Dermis lymphatic vessel endothelial cell (primary cell): ENCODE results near the gene GABARAPL1. TPM values are rescaled to one million over a fixed set of nuclear protein-coding genes. Genes with fewer than 3 reads are reported as not detected.

Experiments
- total RNA-seq: library from RNA; depleted of rRNA; stranded (reverse); fragments of >200 nt; gene quantifications from 2 replicates; pipeline ENCODE4 v1.2.1, GENCODE V29; 2014

GABARAPL1 gene
- total RNA-seq = 126 and 215 TPM in 2 replicates

GRCh38 chr12:10212739-10213131, at the start of gene GABARAPL1:
Gene GABARAPL1, plus strand, starts transcription at chr12:10212877. Its CDS starts 253 bp downstream, at chr12:10213130.

GRCh38 chr12:10171973-10172728, 40.5 kb upstream of the GABARAPL1 start, which contains the start of gene OLR1:
Gene OLR1, minus strand, starts transcription at chr12:10172132. Its CDS starts 55 bp downstream, at chr12:10172077.

GRCh38 chr12:10178821-10179220, 33.9 kb upstream of the GABARAPL1 start, which contains the start of gene TMEM52B:
Gene TMEM52B, plus strand, starts transcription at chr12:10179032. Its CDS starts 543 bp downstream, at chr12:10179575.

Other genes with a start within 250 kb of the GABARAPL1 start
- not detected in 2 replicates for gene CLEC12A, start 241.5 kb upstream of the GABARAPL1 start, total RNA-seq
- gene CLEC1B, start 213.8 kb upstream of the GABARAPL1 start, total RNA-seq = not detected in 2 replicates
- not detected in 2 replicates for gene CLEC12B, start 202.2 kb upstream of the GABARAPL1 start, total RNA-seq
- not detected in 2 replicates for gene CLEC9A, start 182.2 kb upstream of the GABARAPL1 start, total RNA-seq
- 14.4 and 15.8 TPM in 2 replicates for gene CLEC1A, start 113.9 kb upstream of the GABARAPL1 start, total RNA-seq
- gene CLEC7A, start 82.7 kb upstream of the GABARAPL1 start, total RNA-seq = 0.33 and 0.43 TPM in 2 replicates
- gene OLR1, start 40.7 kb upstream of the GABARAPL1 start, total RNA-seq = under 0.01 TPM in 1 of 2 replicates, not detected in the other
- not detected in 2 replicates for gene TMEM52B, start 33.8 kb upstream of the GABARAPL1 start, total RNA-seq
- 0.09 and 0.11 TPM in 2 replicates for gene KLRD1, start 95.0 kb downstream of the GABARAPL1 start, total RNA-seq
- not detected in 2 replicates for gene KLRK1, start 177.2 kb downstream of the GABARAPL1 start, total RNA-seq
- not detected in 2 replicates for gene KLRC4, start 196.9 kb downstream of the GABARAPL1 start, total RNA-seq
- gene KLRC3, start 207.7 kb downstream of the GABARAPL1 start, total RNA-seq = not detected in 2 replicates
- gene KLRC2, start 223.1 kb downstream of the GABARAPL1 start, total RNA-seq = not detected in 2 replicates
- not detected in 2 replicates for gene KLRC1, start 240.5 kb downstream of the GABARAPL1 start, total RNA-seq